HEK293 (cell line): ENCODE data around the gene NUDT3.
A peak's percentile ranks its signal among the peaks of the same experiment; 100 is the strongest.

ENCODE experiments used
- CTCF ChIA-PET: fragments of 350-600 bp; formaldehyde crosslinking; extraction: SDS; loops from one replicate; lab custom pipeline; 2021; ENCODE audit warnings: antibody characterized with exemption; lab: Yijun Ruan, JAX
- POLR2A ChIA-PET: fragments of 300-600 bp; formaldehyde crosslinking; extraction: SDS; loops from one replicate; lab custom pipeline; 2020; ENCODE audit warnings: antibody characterized with exemption, inconsistent platforms; lab: Yijun Ruan, JAX
- H3K27ac ChIP-seq: fragments of 200-500 bp; sonication (Bioruptor generic); 2 replicates; pipeline ENCODE4 v1.5.1; 2014; ENCODE audit warnings: low read depth, low read length, control low read depth, inconsistent platforms; ENCODE audit errors: extremely low read depth
- H3K36me3 ChIP-seq, 2 experiments: fragments of 200-500 bp in 1 of 2; sonication (Bioruptor generic) in 1 of 2; 1 replicate in 1 of 2; 2 replicates in 1 of 2; pipeline ENCODE4 v1.5.1; 2014 to 2017; ENCODE audit warnings: inconsistent platforms in 2 of 2, low read length in 2 of 2; ENCODE audit not compliant: control insufficient read depth in 2 of 2, insufficient read depth in 1 of 2
- H3K4me1 ChIP-seq: fragments of 200-500 bp; sonication (Bioruptor generic); 2 replicates; pipeline ENCODE4 v1.5.1; 2014; ENCODE audit warnings: mild to moderate bottlenecking, low read length, inconsistent platforms; ENCODE audit not compliant: control insufficient read depth, insufficient read depth
- H3K4me3 ChIP-seq: 2 replicates; pipeline ENCODE4 v1.5.1; 2011; ENCODE audit warnings: low read depth, mild to moderate bottlenecking, control low read depth, low read length, moderate library complexity
- H3K9me3 ChIP-seq: fragments of 200-500 bp; sonication (Bioruptor generic); 2 replicates; pipeline ENCODE4 v1.5.1; 2014; ENCODE audit warnings: low read depth, low read length, inconsistent platforms; ENCODE audit not compliant: control insufficient read depth, insufficient read depth
- FEZF1 ChIP-seq: fragments of 450-650 bp; formaldehyde crosslinking; IDR thresholded peaks from 2 replicates; pipeline ENCODE4 v1.5.1; 2016; ENCODE audit warnings: missing biosample characterization, missing genetic modification characterization
- HOXD13 ChIP-seq: sonication (generic); formaldehyde crosslinking; IDR thresholded peaks from 2 replicates; pipeline ENCODE4 v1.8.0; 2022; ENCODE audit warnings: missing genetic modification reagents, borderline replicate concordance
- INSM2 ChIP-seq: fragments of 450-650 bp; formaldehyde crosslinking; IDR thresholded peaks from 2 replicates; pipeline ENCODE4 v1.5.1; 2016; ENCODE audit warnings: missing biosample characterization, missing genetic modification characterization
- KLF1 ChIP-seq: fragments of 450-650 bp; formaldehyde crosslinking; IDR thresholded peaks from 2 replicates; pipeline ENCODE4 v1.5.1; 2016; ENCODE audit warnings: missing biosample characterization, missing genetic modification characterization
- KLF7 ChIP-seq: fragments of 450-650 bp; formaldehyde crosslinking; IDR thresholded peaks from 2 replicates; pipeline ENCODE4 v1.5.1; 2016; ENCODE audit warnings: missing biosample characterization, missing genetic modification characterization, borderline replicate concordance
- KLF8 ChIP-seq: fragments of 450-650 bp; formaldehyde crosslinking; IDR thresholded peaks from 2 replicates; pipeline ENCODE4 v1.5.1; 2016; ENCODE audit warnings: missing biosample characterization, missing genetic modification characterization
- MYNN ChIP-seq: fragments of 450-650 bp; formaldehyde crosslinking; IDR thresholded peaks from 2 replicates; pipeline ENCODE4 v1.5.1; 2016; ENCODE audit warnings: missing biosample characterization, missing genetic modification characterization, borderline replicate concordance
- MZF1 ChIP-seq: fragments of 450-650 bp; formaldehyde crosslinking; IDR thresholded peaks from 2 replicates; pipeline ENCODE4 v1.5.1; 2017; ENCODE audit warnings: missing biosample characterization, missing genetic modification characterization, borderline replicate concordance
- PATZ1 ChIP-seq: fragments of 450-650 bp; formaldehyde crosslinking; IDR thresholded peaks from 2 replicates; pipeline ENCODE4 v1.5.1; 2016; ENCODE audit warnings: missing biosample characterization, missing genetic modification characterization
- PBX3 ChIP-seq: sonication (generic); formaldehyde crosslinking; IDR thresholded peaks from 2 replicates; pipeline ENCODE4 v1.8.1; 2022; ENCODE audit warnings: mild to moderate bottlenecking, moderate library complexity, missing genetic modification reagents
- ZBTB7A ChIP-seq: fragments of 450-650 bp; formaldehyde crosslinking; IDR thresholded peaks from 2 replicates; pipeline ENCODE4 v1.5.1; 2016; ENCODE audit warnings: low read depth, missing biosample characterization, missing genetic modification characterization
- ZFP69B ChIP-seq: fragments of 450-650 bp; formaldehyde crosslinking; IDR thresholded peaks from 2 replicates; pipeline ENCODE4 v1.5.1; 2016; ENCODE audit warnings: missing biosample characterization, missing genetic modification characterization
- ZNF248 ChIP-seq: fragments of 450-650 bp; formaldehyde crosslinking; IDR thresholded peaks from 2 replicates; pipeline ENCODE4 v1.5.1; 2017; ENCODE audit warnings: missing biosample characterization, missing genetic modification characterization
- ZNF292 ChIP-seq: fragments of 450-650 bp; formaldehyde crosslinking; IDR thresholded peaks from 2 replicates; pipeline ENCODE4 v1.5.1; 2016; ENCODE audit warnings: low read depth, missing biosample characterization, missing genetic modification characterization, borderline replicate concordance
- ZNF362 ChIP-seq: fragments of 450-650 bp; formaldehyde crosslinking; IDR thresholded peaks from 2 replicates; pipeline ENCODE4 v1.5.1; 2016; ENCODE audit warnings: missing biosample characterization, missing genetic modification characterization
- ZNF366 ChIP-seq: fragments of 450-650 bp; formaldehyde crosslinking; conservative IDR thresholded peaks from 2 replicates; pipeline ENCODE4 v1.5.1; 2016; ENCODE audit warnings: missing biosample characterization, missing genetic modification characterization
- ZNF416 ChIP-seq: fragments of 450-650 bp; formaldehyde crosslinking; IDR thresholded peaks from 2 replicates; pipeline ENCODE4 v1.5.1; 2016; ENCODE audit warnings: missing biosample characterization, missing genetic modification characterization
- ZNF426 ChIP-seq: fragments of 450-650 bp; formaldehyde crosslinking; IDR thresholded peaks from 2 replicates; pipeline ENCODE4 v1.5.1; 2017; ENCODE audit warnings: missing biosample characterization, missing genetic modification characterization, mild to moderate bottlenecking, inconsistent platforms, moderate library complexity
- ZNF660 ChIP-seq: fragments of 450-650 bp; IDR thresholded peaks from 2 replicates; pipeline ENCODE4 v1.5.1; 2018; ENCODE audit warnings: missing biosample characterization, mild to moderate bottlenecking, missing genetic modification characterization
- ZNF692 ChIP-seq: fragments of 450-650 bp; formaldehyde crosslinking; IDR thresholded peaks from 2 replicates; pipeline ENCODE4 v1.5.1; 2016; ENCODE audit warnings: missing biosample characterization, missing genetic modification characterization
- ZNF768 ChIP-seq: fragments of 450-650 bp; formaldehyde crosslinking; IDR thresholded peaks from 2 replicates; pipeline ENCODE4 v1.5.1; 2018; ENCODE audit warnings: missing biosample characterization, mild to moderate bottlenecking, missing genetic modification characterization
- ZNF785 ChIP-seq: fragments of 450-650 bp; formaldehyde crosslinking; IDR thresholded peaks from 2 replicates; pipeline ENCODE4 v1.5.1; 2016; ENCODE audit warnings: missing biosample characterization, missing genetic modification characterization
- TF ChIP-seq, protein P1 (sequence below): fragments of 450-650 bp; formaldehyde crosslinking; IDR thresholded peaks from 2 replicates; pipeline ENCODE4 v1.5.1; 2016; ENCODE audit warnings: missing biosample characterization, missing genetic modification characterization, borderline replicate concordance

The NUDT3 gene

DNA sequence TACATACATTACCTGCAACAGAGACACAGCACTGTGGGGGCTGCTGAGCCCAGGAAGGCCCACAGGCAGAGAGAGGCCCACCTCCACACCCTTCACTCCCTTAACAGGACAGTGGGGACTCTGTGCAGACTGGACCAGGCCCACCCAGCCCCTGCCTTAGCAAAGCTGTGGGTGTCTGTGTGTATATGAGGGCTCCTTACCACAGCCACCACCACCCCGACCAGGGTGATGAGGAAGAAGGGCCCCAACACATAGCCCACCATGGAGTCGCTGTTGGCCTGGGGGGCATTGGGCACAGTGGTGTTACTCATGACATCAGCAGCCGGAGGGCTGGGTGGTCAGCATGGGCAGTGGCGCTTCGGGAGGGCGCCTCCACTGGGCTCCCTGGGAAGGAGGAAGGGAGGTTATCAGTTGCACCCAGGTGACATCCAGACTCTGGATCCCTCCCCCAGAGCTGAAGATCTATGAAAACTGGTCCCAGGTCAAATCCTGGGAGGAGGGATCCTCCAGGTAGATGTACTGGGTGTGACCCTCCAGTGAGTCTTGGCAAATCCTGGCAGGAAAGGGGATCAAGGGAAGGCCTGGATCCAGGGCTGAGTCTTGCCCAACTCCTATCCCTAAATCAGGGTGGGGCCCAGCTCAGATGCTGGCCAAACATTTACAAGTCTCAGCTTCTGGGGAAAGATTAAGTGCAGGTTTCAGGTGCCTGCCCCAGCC is 144.8 kb downstream of the NUDT3 start:
- POLR2A ChIA-PET = interaction anchor here (1.4 to 4.5 kb wide), 4 partner anchors 24 to 178 kb away, joined by 5 to 54 read pairs (median 16); partner anchors contain the start of gene RPS10
- no peak overlapping the region for H3K4me3 ChIP-seq
- H3K27ac ChIP-seq = no peak overlapping the region
- TF ChIP-seq KLF8 (tag by site-specific recombination) = peak; percentile 14; the same call in 1 of the 2 replicates
- no peak for TF ChIP-seq INSM2 (tag by site-specific recombination)
- TF ChIP-seq KLF7 (tag by site-specific recombination) = no peak
- no peak for TF ChIP-seq HOXD13 (CRISPR knock-in tag)
- TF ChIP-seq ZNF416 (tag by site-specific recombination) = no peak
- TF ChIP-seq MZF1 (tag by site-specific recombination) = peak; percentile 20; the same call in 1 of the 2 replicates
- TF ChIP-seq FEZF1 (tag by site-specific recombination) = no peak
- no peak for TF ChIP-seq ZNF660 (tag by site-specific recombination)
- peak; percentile 75 for TF ChIP-seq ZFP69B (tag by site-specific recombination)
- TF ChIP-seq PBX3 (CRISPR knock-in tag) = no peak
- TF ChIP-seq ZNF426 = no peak
- 0 out of 2 replicates have a peak, but pooled peaks have one; percentile 14 for TF ChIP-seq ZNF366
- TF ChIP-seq ZBTB7A (tag by site-specific recombination) = no peak
- TF ChIP-seq PATZ1 (tag by site-specific recombination) = no peak
- TF ChIP-seq ZNF248 (tag by site-specific recombination) = no peak
- TF ChIP-seq ZNF362 = no peak
- no peak for TF ChIP-seq ZNF292
- TF ChIP-seq MYNN = no peak
- no peak for TF ChIP-seq ZNF785 (tag by site-specific recombination)
- no peak for TF ChIP-seq ZNF768 (tag by site-specific recombination)
- TF ChIP-seq ZNF692 (tag by site-specific recombination) = peak; percentile 63
- no peak for TF ChIP-seq KLF1 (tag by site-specific recombination)
- TF ChIP-seq, protein P1, sequence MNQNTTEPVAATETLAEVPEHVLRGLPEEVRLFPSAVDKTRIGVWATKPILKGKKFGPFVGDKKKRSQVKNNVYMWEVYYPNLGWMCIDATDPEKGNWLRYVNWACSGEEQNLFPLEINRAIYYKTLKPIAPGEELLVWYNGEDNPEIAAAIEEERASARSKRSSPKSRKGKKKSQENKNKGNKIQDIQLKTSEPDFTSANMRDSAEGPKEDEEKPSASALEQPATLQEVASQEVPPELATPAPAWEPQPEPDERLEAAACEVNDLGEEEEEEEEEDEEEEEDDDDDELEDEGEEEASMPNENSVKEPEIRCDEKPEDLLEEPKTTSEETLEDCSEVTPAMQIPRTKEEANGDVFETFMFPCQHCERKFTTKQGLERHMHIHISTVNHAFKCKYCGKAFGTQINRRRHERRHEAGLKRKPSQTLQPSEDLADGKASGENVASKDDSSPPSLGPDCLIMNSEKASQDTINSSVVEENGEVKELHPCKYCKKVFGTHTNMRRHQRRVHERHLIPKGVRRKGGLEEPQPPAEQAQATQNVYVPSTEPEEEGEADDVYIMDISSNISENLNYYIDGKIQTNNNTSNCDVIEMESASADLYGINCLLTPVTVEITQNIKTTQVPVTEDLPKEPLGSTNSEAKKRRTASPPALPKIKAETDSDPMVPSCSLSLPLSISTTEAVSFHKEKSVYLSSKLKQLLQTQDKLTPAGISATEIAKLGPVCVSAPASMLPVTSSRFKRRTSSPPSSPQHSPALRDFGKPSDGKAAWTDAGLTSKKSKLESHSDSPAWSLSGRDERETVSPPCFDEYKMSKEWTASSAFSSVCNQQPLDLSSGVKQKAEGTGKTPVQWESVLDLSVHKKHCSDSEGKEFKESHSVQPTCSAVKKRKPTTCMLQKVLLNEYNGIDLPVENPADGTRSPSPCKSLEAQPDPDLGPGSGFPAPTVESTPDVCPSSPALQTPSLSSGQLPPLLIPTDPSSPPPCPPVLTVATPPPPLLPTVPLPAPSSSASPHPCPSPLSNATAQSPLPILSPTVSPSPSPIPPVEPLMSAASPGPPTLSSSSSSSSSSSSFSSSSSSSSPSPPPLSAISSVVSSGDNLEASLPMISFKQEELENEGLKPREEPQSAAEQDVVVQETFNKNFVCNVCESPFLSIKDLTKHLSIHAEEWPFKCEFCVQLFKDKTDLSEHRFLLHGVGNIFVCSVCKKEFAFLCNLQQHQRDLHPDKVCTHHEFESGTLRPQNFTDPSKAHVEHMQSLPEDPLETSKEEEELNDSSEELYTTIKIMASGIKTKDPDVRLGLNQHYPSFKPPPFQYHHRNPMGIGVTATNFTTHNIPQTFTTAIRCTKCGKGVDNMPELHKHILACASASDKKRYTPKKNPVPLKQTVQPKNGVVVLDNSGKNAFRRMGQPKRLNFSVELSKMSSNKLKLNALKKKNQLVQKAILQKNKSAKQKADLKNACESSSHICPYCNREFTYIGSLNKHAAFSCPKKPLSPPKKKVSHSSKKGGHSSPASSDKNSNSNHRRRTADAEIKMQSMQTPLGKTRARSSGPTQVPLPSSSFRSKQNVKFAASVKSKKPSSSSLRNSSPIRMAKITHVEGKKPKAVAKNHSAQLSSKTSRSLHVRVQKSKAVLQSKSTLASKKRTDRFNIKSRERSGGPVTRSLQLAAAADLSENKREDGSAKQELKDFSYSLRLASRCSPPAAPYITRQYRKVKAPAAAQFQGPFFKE (tag by site-specific recombination) = no peak

More for the DNA sequence above, 144.8 kb downstream of the NUDT3 start:
- H3K9me3 ChIP-seq = no peaks in the 10 kb centered on the region
- H3K4me1 ChIP-seq = peaks cover 3% of the 10 kb centered on the region
- peaks cover 0 to 25% of the 10 kb centered on the region in 2 experiments; a peak in 1 of 3 replicates for H3K36me3 ChIP-seq
- CTCF ChIA-PET = interaction anchor here (0.5 to 4.9 kb wide), 14 partner anchors 11 to 1708 kb away, joined by 3 to 101 read pairs (median 6); partner anchors contain the start of genes HMGA1 and NUDT3
